GM21619 (cell line): ENCODE data around the gene CRYBG3.

ENCODE experiments used
- ATAC-seq: cut with Tn5 transposase; IDR thresholded peaks from one replicate; pipeline ENCODE4 v1.9.1; 2021; ENCODE audit not compliant: unreplicated experiment

The CRYBG3 gene

GRCh38 chr3:97835761-97836160 is 13.9 kb downstream of the CRYBG3 start:
- ATAC-seq = no peak

GRCh38 chr3:97838393-97838792 is 16.6 kb downstream of the CRYBG3 start:
- no peak for ATAC-seq

GRCh38 chr3:97839944-97840343 is 18.1 kb downstream of the CRYBG3 start:
- no peak for ATAC-seq

GRCh38 chr3:97841304-97841703 is 19.5 kb downstream of the CRYBG3 start:
- no peak for ATAC-seq

GRCh38 chr3:97841956-97842355 is 20.1 kb downstream of the CRYBG3 start:
- no peak for ATAC-seq

- no peak for ATAC-seq
Measured at GRCh38 chr3:97848779-97849178, 27.0 kb downstream of the CRYBG3 start.

- no peak for ATAC-seq
Measured at GRCh38 chr3:97857401-97857800, 35.6 kb downstream of the CRYBG3 start.

GRCh38 chr3:97860364-97860763 is 38.6 kb downstream of the CRYBG3 start:
- no peak for ATAC-seq

GRCh38 chr3:97862582-97862981 is 40.8 kb downstream of the CRYBG3 start:
- ATAC-seq = no peak

GRCh38 chr3:97863031-97863430 is 41.2 kb downstream of the CRYBG3 start:
- ATAC-seq = no peak

GRCh38 chr3:97863775-97864174 is 42.0 kb downstream of the CRYBG3 start:
- ATAC-seq = no peak

GRCh38 chr3:97871186-97871585 is 49.4 kb downstream of the CRYBG3 start:
- no peak for ATAC-seq

- no peak for ATAC-seq
Measured at GRCh38 chr3:97871801-97872524, 50.2 kb downstream of the CRYBG3 start.

GRCh38 chr3:97872525-97873042 is 50.8 kb downstream of the CRYBG3 start:
- ATAC-seq = no peak

GRCh38 chr3:97880267-97880666 is 58.5 kb downstream of the CRYBG3 start:
- ATAC-seq = no peak

GRCh38 chr3:97882975-97883598 is 61.3 kb downstream of the CRYBG3 start:
- no peak for ATAC-seq

GRCh38 chr3:97883736-97884135 is 61.9 kb downstream of the CRYBG3 start:
- no peak for ATAC-seq

- ATAC-seq = no peak
Measured at GRCh38 chr3:97884586-97885123, 62.8 kb downstream of the CRYBG3 start.

- no peak for ATAC-seq
Measured at GRCh38 chr3:97885931-97886824, 64.4 kb downstream of the CRYBG3 start.

- no peak for ATAC-seq
Measured at GRCh38 chr3:97889814-97890213, 68.0 kb downstream of the CRYBG3 start.

GRCh38 chr3:97892852-97893251 is 71.0 kb downstream of the CRYBG3 start:
- no peak for ATAC-seq
